Measurements from ENCODE around the gene ZNF892.
"Not testable (repeated sequence)": the region's sequence is repeated elsewhere in the genome, so short reads cannot be mapped to it uniquely, and the experiment has no call there.

ZNF892 gene

GRCh38 chr2:95215018-95215612 is 7.8 kb downstream of the ZNF892 start:
- no peak for DNase-seq
- in situ Hi-C loops (cut with HindIII; ENCODE audit: low pct_ligation_motif_present, low pct_unique_long_range_greater_than_20kb, low sequenced_read_pairs) = no loop called here

- DNase-seq = no peak
- in situ Hi-C loops (cut with HindIII; ENCODE audit: low pct_ligation_motif_present, low pct_unique_long_range_greater_than_20kb, low sequenced_read_pairs) = no loop called here
Observed at GRCh38 chr2:95220449-95220848, 13.1 kb downstream of the ZNF892 start.

- DNase-seq = no peak
- in situ Hi-C loops (cut with HindIII; ENCODE audit: low pct_ligation_motif_present, low pct_unique_long_range_greater_than_20kb, low sequenced_read_pairs) = no loop called here
Observed at GRCh38 chr2:95225658-95226057, 18.3 kb downstream of the ZNF892 start.

- peak; percentile 89 for DNase-seq
- in situ Hi-C loops (cut with HindIII; ENCODE audit: low pct_ligation_motif_present, low pct_unique_long_range_greater_than_20kb, low sequenced_read_pairs) = no loop called here
Observed at GRCh38 chr2:95231723-95232122, 24.4 kb downstream of the ZNF892 start.

GRCh38 chr2:95232232-95232631 is 24.9 kb downstream of the ZNF892 start:
- no peak for DNase-seq

GRCh38 chr2:95234286-95234785 is 27.0 kb downstream of the ZNF892 start:
- in situ Hi-C loops (cut with HindIII; ENCODE audit: low pct_ligation_motif_present, low pct_unique_long_range_greater_than_20kb, low sequenced_read_pairs) = no loop called here
- DNase-seq = no peak

More at GRCh38 chr2:95232232-95232631, 24.9 kb downstream of the ZNF892 start:
- in situ Hi-C loops (cut with HindIII; ENCODE audit: low pct_ligation_motif_present, low pct_unique_long_range_greater_than_20kb, low sequenced_read_pairs) = no loop called here

GRCh38 chr2:95234816-95235215 is 27.5 kb downstream of the ZNF892 start:
- in situ Hi-C loops (cut with HindIII; ENCODE audit: low pct_ligation_motif_present, low pct_unique_long_range_greater_than_20kb, low sequenced_read_pairs) = no loop called here
- DNase-seq = no peak

GRCh38 chr2:95238131-95238530 is 30.8 kb downstream of the ZNF892 start:
- DNase-seq = no peak
- in situ Hi-C loops (cut with HindIII; ENCODE audit: low pct_ligation_motif_present, low pct_unique_long_range_greater_than_20kb, low sequenced_read_pairs) = no loop called here

GRCh38 chr2:95240091-95240490 is 32.8 kb downstream of the ZNF892 start:
- in situ Hi-C loops (cut with HindIII; ENCODE audit: low pct_ligation_motif_present, low pct_unique_long_range_greater_than_20kb, low sequenced_read_pairs) = no loop called here
- DNase-seq = no peak

- no peak for DNase-seq
- in situ Hi-C loops (cut with HindIII; ENCODE audit: low pct_ligation_motif_present, low pct_unique_long_range_greater_than_20kb, low sequenced_read_pairs) = no loop called here
Observed at GRCh38 chr2:95240556-95240955, 33.2 kb downstream of the ZNF892 start.

- DNase-seq; in situ Hi-C loops (cut with HindIII; ENCODE audit: low pct_ligation_motif_present, low pct_unique_long_range_greater_than_20kb, low sequenced_read_pairs): not testable (repeated sequence)
Observed at GRCh38 chr2:95242084-95242483, 34.8 kb downstream of the ZNF892 start.

Measured in ACHN (cell line).